H9 (cell line): ENCODE data around the gene PHF8. TPM values are rescaled to one million over a fixed set of nuclear protein-coding genes. Genes with fewer than 3 reads are reported as not detected.

Source experiments
- DNase-seq: peaks from one replicate; pipeline ENCODE4 v3.0.0-alpha.2; 2017
- H2AFZ ChIP-seq: one replicate; pipeline ENCODE4 v1.6.1; 2013; ENCODE audit warnings: mild to moderate bottlenecking, low read length, control low read depth, moderate library complexity
- H2AK5ac ChIP-seq: 2 replicates; pipeline ENCODE4 v1.6.1; 2013; ENCODE audit warnings: low read length, control low read depth, mixed read lengths; ENCODE audit not compliant: insufficient read length
- H2BK120ac ChIP-seq: one replicate; pipeline ENCODE4 v1.6.1; 2013; ENCODE audit warnings: low read depth, mild to moderate bottlenecking, low read length, control low read depth, inconsistent platforms; ENCODE audit not compliant: poor library complexity, severe bottlenecking
- H2BK12ac ChIP-seq: 2 replicates; pipeline ENCODE4 v1.6.1; 2013; ENCODE audit warnings: low read length, control low read depth, mixed read lengths, low read depth; ENCODE audit not compliant: insufficient read length
- H2BK15ac ChIP-seq: 2 replicates; pipeline ENCODE4 v1.6.1; 2013; ENCODE audit warnings: low read depth, low read length, control low read depth
- H2BK20ac ChIP-seq: one replicate; pipeline ENCODE4 v1.6.1; 2013; ENCODE audit warnings: low read depth, mild to moderate bottlenecking, low read length, control low read depth, inconsistent platforms; ENCODE audit not compliant: poor library complexity, severe bottlenecking
- H2BK5ac ChIP-seq: 2 replicates; pipeline ENCODE4 v1.6.1; 2013; ENCODE audit warnings: low read length, control low read depth, mixed read lengths; ENCODE audit not compliant: insufficient read length
- H3K14ac ChIP-seq: 2 replicates; pipeline ENCODE4 v1.6.1; 2013; ENCODE audit warnings: low read length, control low read depth; ENCODE audit not compliant: insufficient read depth
- H3K18ac ChIP-seq: 2 replicates; pipeline ENCODE4 v1.6.1; 2013; ENCODE audit warnings: low read depth, mild to moderate bottlenecking, mixed read lengths, low read length, control low read depth; ENCODE audit not compliant: insufficient read length
- H3K23ac ChIP-seq: 2 replicates; pipeline ENCODE4 v1.6.1; 2013; ENCODE audit warnings: low read length, control low read depth, mixed read lengths, low read depth; ENCODE audit not compliant: insufficient read length
- H3K23me2 ChIP-seq: 2 replicates; pipeline ENCODE4 v1.6.1; 2013; ENCODE audit warnings: low read depth, mild to moderate bottlenecking, mixed read lengths, low read length, control low read depth; ENCODE audit not compliant: insufficient read length, poor library complexity, severe bottlenecking
- H3K27ac ChIP-seq: 2 replicates; pipeline ENCODE4 v1.5.1; 2013; ENCODE audit warnings: low read length, control low read depth, mixed read lengths, low read depth; ENCODE audit not compliant: insufficient read length
- H3K27me3 ChIP-seq: 2 replicates; pipeline ENCODE4 v1.6.1; 2013; ENCODE audit warnings: low read length, control low read depth, inconsistent platforms; ENCODE audit not compliant: insufficient read depth
- H3K4ac ChIP-seq: 2 replicates; pipeline ENCODE4 v1.6.1; 2013; ENCODE audit warnings: low read depth, mild to moderate bottlenecking, control low read depth, inconsistent platforms, low read length, moderate library complexity
- H3K4me1 ChIP-seq: 2 replicates; pipeline ENCODE4 v1.6.1; 2013; ENCODE audit warnings: low read length, control low read depth, inconsistent platforms; ENCODE audit not compliant: insufficient read depth
- H3K4me2 ChIP-seq: 2 replicates; pipeline ENCODE4 v1.6.1; 2013; ENCODE audit warnings: low read length, control low read depth, mixed read lengths; ENCODE audit not compliant: insufficient read length, insufficient read depth
- H3K56ac ChIP-seq: 2 replicates; pipeline ENCODE4 v1.6.1; 2013; ENCODE audit warnings: low read depth, mild to moderate bottlenecking, mixed read lengths, low read length, control low read depth; ENCODE audit not compliant: insufficient read length
- H3K79me1 ChIP-seq: 2 replicates; pipeline ENCODE4 v1.6.1; 2013; ENCODE audit warnings: low read depth, mild to moderate bottlenecking, moderate library complexity, low read length, control low read depth, inconsistent platforms; ENCODE audit not compliant: insufficient read depth, poor library complexity, severe bottlenecking
- H3K79me2 ChIP-seq: 2 replicates; pipeline ENCODE4 v1.6.1; 2013; ENCODE audit warnings: low read length, control low read depth, inconsistent platforms; ENCODE audit not compliant: insufficient read depth
- H3K9ac ChIP-seq: 2 replicates; pipeline ENCODE4 v1.6.1; 2013; ENCODE audit warnings: low read length, control low read depth, mixed read lengths; ENCODE audit not compliant: insufficient read length; ENCODE audit errors: extremely low read depth
- H3K9me3 ChIP-seq: one replicate; pipeline ENCODE4 v1.6.1; 2013; ENCODE audit warnings: low read depth, low read length, inconsistent platforms; ENCODE audit not compliant: control insufficient read depth
- H3T11ph ChIP-seq: one replicate; pipeline ENCODE4 v1.6.1; 2013; ENCODE audit warnings: mild to moderate bottlenecking, low read length, control low read depth, inconsistent platforms
- H4K20me1 ChIP-seq: one replicate; pipeline ENCODE4 v1.6.1; 2013; ENCODE audit not compliant: control insufficient read depth, insufficient read length, insufficient read depth
- H4K5ac ChIP-seq: 2 replicates; pipeline ENCODE4 v1.6.1; 2013; ENCODE audit warnings: low read depth, mild to moderate bottlenecking, mixed read lengths, low read length, control low read depth; ENCODE audit not compliant: insufficient read length
- H4K8ac ChIP-seq: replicated peaks from 2 replicates; pipeline ENCODE4 v1.6.1; 2013; ENCODE audit warnings: low read length, control low read depth, mixed read lengths, low read depth; ENCODE audit not compliant: insufficient read length
- H4K91ac ChIP-seq: 2 replicates; pipeline ENCODE4 v1.6.1; 2013; ENCODE audit warnings: low read depth, mild to moderate bottlenecking, moderate library complexity, mixed read lengths, low read length, control low read depth; ENCODE audit not compliant: insufficient read length
- H3K27ac Mint-ChIP-seq, 3 experiments: 2 replicates in 2 of 3; 3 replicates in 1 of 3; pipeline ENCODE4 v1.8.0; 2020 to 2021; ENCODE audit warnings: mixed read lengths in 3 of 3, mild to moderate bottlenecking in 1 of 3, moderate library complexity in 1 of 3
- H3K27me3 Mint-ChIP-seq: 2 replicates; pipeline ENCODE4 v1.8.0; 2021; ENCODE audit warnings: low read depth, mild to moderate bottlenecking, moderate library complexity, mixed read lengths
- H3K36me3 Mint-ChIP-seq, 3 experiments: 2 replicates in 2 of 3; 3 replicates in 1 of 3; pipeline ENCODE4 v1.8.0; 2020 to 2021; ENCODE audit warnings: low read depth in 3 of 3, mixed read lengths in 3 of 3; ENCODE audit not compliant: insufficient read depth in 1 of 3
- H3K4me1 Mint-ChIP-seq, 2 experiments: 2 replicates each; pipeline ENCODE4 v1.8.0; 2020; ENCODE audit warnings: mixed read lengths in 2 of 2
- H3K4me3 Mint-ChIP-seq, 2 experiments: 2 replicates in 1 of 2; 3 replicates in 1 of 2; pipeline ENCODE4 v1.8.0; 2020 to 2021; ENCODE audit warnings: mild to moderate bottlenecking in 2 of 2, mixed read lengths in 2 of 2, moderate library complexity in 1 of 2
- H3K9me3 Mint-ChIP-seq, 2 experiments: 2 replicates in 1 of 2; 3 replicates in 1 of 2; pipeline ENCODE4 v1.8.0; 2020; ENCODE audit warnings: mild to moderate bottlenecking in 2 of 2, mixed read lengths in 2 of 2, moderate library complexity in 1 of 2
- CTCF ChIP-seq: fragments of 200-600 bp; sonication (generic); conservative IDR thresholded peaks from 3 replicates; pipeline ENCODE4 v1.8.0; 2021; ENCODE audit warnings: antibody characterized with exemption, mild to moderate bottlenecking
- WGBS: extraction: QIAGEN DNeasy Blood & Tissue Kit; methylation state at CpG from one replicate; pipeline ENCODE4 v1.1.7; 2013; ENCODE audit warnings: missing lambda C conversion rate, low lambda C conversion rate, mixed read lengths; ENCODE audit not compliant: insufficient read length; ENCODE audit errors: extremely low coverage; 5-methylcytosine and 5-hydroxymethylcytosine counted together
- total RNA-seq: library from RNA; stranded (reverse); gene quantifications from 2 replicates; pipeline ENCODE4 v1.2.1, GENCODE V29; 2021

Gene PHF8
- total RNA-seq, 1 experiment from 2014 or later = 38.9 TPM

GRCh38 chrX:54045563-54046228 lies 1.4 kb upstream of the PHF8 start:
- Histone ChIP-seq H3K18ac (no peak overlapping the region), H2BK5ac (no peak overlapping the region), H3K9ac (no peak overlapping the region), H3T11ph (no peak overlapping the region), H3K23ac (no peak overlapping the region), H3K4ac (no peak overlapping the region), H4K5ac (no peak overlapping the region), H3K4me1 (peaks cover 3% of the 10 kb centered on the region; the same call in 1 of the 2 replicates), H3K56ac (no peak overlapping the region), H2BK120ac (no peak overlapping the region), H3K79me2 (no peaks in the 10 kb centered on the region), H3K79me1 (no peaks in the 10 kb centered on the region), H2AK5ac (no peak overlapping the region), H3K4me2 (no peak overlapping the region), H3K27ac (peak overlapping the region; percentile 97), H2AFZ (no peak overlapping the region), H4K20me1 (no peaks in the 10 kb centered on the region), H4K91ac (no peak overlapping the region), H3K23me2 (peaks cover 7% of the 10 kb centered on the region), H2BK20ac (no peak overlapping the region), H4K8ac (no peak overlapping the region), H2BK15ac (no peak overlapping the region), H3K9me3 (peaks cover 37% of the 10 kb centered on the region), H2BK12ac (no peak overlapping the region), H3K14ac (no peak overlapping the region), H3K27me3 (no peaks in the 10 kb centered on the region)
- WGBS = no CpG with 5 or more reads among the region's 12 CpGs
- peak overlapping the region; percentile 92 to 97; a peak in 4 of 5 replicates for H3K4me3 Mint-ChIP-seq
- TF ChIP-seq CTCF = no peak
- peaks cover 22 to 32% of the 10 kb centered on the region in 2 experiments for H3K4me1 Mint-ChIP-seq
- H3K36me3 Mint-ChIP-seq = peaks cover 15 to 18% (median 17%) of the 10 kb centered on the region in 3 experiments
- peak overlapping the region; percentile 64 to 100 (median 98); a peak in 6 of 7 replicates for H3K27ac Mint-ChIP-seq
- H3K27me3 Mint-ChIP-seq = peaks cover 2% of the 10 kb centered on the region; the same call in 1 of the 2 replicates
- no peak for DNase-seq
- peaks cover 70 to 74% of the 10 kb centered on the region in 2 experiments for H3K9me3 Mint-ChIP-seq
